Stimulated activated CD4-positive, alpha-beta T cell treated with anti-CD3 and anti-CD28 coated beads, Interleukin-15, amount 100 ng/mL, for 48 hours (primary cell): ENCODE data around the gene SLC44A1.
A peak's percentile ranks its signal among the peaks of the same experiment; 100 is the strongest.

ENCODE experiments used
- DNase-seq, 2 donors: peaks; one replicate each; pipeline ENCODE4 v3.0.0-alpha.2; 2020; ENCODE audit warnings: low read depth in 2 of 2

Gene SLC44A1

DNA sequence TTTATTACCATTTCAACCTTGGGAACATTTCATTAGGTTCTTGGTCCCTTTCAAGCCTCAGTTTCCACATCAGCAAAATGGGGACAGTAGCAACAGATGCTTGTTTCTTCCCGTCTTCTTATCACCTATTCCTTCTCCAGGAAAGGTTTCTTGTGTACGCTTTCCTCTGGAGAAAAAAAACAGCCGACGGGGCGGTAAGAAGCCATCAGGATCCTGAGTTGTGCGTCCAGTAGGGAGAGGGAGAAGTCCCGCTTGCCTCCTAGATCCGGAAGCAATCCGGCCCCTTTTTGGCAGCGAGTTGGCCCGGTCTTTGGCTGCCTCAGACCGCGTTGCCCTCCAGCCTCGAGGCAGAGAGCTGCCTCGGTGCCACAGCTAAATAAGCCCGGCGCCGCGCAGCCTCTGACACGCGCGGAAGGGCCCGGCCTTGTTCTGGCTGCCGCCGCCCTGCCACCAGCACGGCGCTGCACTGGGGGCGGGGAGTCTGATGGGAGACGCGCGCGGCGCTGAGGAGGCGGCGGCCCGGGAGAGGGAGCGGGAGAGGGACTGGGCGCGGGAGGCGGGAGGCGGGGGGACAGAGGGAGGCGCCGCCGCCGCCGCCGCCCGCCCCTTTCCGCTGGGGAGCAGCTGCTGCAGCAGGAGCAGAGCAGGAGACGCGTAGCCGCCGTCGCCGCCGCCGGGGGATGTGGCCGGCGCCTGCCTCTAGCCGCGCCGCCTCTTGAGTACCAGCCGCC is at the start of gene SLC44A1:
Gene SLC44A1 (plus strand): TSS at position 649 of the 731 bp plus-strand sequence. CDS start 218 bp downstream, outside the sequence.
- DNase-seq = peak; percentile 86 to 88

DNA sequence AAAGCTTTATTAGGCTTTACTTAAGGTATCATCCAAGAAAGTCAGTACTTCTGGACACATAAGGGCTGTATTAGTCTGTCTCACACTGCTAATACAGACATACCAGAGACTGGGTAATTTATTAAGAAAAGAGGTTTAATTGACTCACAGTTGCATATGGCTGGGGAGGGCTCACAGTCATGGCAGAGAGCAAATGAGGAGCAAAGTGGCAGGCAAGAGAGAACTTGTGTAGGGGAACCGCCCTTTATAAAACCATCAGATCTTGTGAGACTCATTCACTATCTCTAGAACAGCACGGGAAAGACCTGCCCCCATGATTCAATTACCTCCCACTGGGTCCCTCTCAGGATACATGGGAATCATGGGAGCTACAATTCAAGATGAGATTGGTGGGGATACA is 49.2 kb upstream of the SLC44A1 start:
- DNase-seq = no peak

DNA sequence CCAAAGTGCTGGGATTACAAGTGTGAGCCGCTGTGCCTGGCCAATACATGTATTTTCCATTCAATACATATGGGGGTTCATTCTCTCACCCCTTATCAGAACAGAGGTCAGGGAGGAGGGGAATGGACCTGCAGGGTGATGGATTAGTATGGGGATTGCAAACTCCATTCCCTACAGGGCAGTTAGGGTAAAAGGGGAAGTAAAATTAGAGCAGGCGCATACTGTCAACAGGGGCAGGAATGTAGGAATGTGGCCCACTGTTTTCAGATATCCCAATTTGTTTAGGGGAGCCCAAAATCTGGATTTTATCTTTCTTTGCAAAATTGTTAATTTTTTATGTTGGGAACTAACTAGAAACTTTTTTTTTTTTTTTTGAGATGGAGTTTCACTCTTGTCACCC is 46.4 kb upstream of the SLC44A1 start:
- no peak for DNase-seq

DNA sequence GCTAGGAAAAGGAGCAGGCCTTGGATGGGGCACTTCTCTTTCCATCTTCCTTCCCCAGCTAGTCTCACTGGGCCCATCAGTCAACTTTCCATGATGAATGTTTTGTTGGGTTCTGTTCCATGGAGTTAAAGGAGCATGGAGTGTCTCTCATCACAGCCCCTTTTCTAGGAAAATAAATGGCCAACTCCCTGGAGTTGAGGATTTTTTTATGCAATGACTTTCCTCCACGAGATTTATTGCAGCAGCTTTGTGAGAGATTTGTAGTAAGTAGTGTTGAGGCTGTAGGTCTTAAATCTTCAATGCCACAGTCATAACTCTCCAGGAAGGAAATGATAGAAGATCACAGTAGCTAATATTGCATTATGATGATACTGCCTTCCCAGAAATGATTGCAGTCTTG is 45.6 kb upstream of the SLC44A1 start:
- no peak for DNase-seq

DNA sequence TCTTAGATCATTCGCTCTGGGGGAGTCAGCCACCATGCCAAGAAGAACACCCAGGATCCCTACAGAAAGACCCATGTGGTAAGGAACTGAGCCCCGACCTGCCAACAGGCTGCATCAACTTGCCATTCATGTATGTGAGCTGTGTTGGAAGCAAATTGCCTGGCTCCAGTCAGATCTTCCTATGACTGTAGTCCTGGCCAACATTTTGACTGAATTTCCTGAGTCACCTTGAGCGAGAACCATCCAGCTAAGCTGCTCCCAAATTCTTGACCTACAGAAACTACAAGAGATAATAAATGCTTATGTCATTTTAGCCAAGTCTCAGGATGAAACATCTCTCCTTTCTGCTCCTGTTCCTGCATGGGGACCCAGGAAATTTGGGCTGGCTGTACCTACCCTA is 40.0 kb upstream of the SLC44A1 start:
- no peak for DNase-seq

DNA sequence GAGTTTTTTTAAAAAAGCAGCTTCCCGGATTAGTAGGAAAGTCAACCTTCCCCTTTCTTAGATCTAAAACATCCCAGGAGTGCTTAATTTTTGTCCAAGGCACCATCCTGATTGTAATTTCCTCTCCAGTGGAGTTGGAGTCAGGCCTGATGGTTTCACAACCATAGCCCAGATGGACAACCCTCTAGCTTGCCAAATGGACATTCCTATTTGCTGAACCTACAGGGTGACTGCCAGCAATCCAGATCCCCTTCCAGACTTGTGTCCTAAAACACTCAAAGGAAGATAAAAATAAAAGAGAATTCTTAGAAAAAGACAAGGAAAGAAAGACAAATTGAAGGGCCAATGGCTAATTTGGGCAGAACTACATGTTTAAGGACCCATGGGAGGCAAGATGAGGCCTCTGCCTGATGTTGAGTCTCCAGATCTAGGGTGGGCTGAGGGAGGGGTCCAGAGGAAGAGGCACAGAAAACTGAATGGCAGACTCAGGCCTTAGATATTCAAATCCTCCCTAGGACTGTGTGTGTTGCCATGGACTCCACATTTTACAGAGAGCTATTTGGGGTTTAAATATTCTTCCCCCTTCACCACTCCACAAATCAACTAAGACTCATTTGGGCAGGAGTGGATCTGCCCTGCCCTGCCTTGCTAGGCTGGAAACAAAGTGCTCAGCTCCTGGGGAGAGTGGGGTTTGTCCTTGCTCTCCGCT is 38.5 kb upstream of the SLC44A1 start:
- DNase-seq = no peak

DNA sequence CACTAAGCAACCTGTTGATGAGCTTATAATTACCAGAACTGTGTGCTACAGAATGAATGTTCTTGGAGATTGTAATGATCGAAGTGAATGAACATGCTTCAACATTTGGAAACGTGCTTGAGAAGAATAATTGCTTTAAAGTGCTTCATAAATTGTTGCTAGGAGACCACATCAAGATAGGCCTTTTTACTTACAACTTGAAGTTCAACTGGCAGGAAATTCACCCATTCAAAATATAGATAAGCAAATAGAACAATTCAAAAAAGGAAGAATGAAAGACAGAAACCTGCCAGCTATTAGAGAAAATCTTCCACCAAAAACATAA is 38.0 kb upstream of the SLC44A1 start:
- no peak for DNase-seq

DNA sequence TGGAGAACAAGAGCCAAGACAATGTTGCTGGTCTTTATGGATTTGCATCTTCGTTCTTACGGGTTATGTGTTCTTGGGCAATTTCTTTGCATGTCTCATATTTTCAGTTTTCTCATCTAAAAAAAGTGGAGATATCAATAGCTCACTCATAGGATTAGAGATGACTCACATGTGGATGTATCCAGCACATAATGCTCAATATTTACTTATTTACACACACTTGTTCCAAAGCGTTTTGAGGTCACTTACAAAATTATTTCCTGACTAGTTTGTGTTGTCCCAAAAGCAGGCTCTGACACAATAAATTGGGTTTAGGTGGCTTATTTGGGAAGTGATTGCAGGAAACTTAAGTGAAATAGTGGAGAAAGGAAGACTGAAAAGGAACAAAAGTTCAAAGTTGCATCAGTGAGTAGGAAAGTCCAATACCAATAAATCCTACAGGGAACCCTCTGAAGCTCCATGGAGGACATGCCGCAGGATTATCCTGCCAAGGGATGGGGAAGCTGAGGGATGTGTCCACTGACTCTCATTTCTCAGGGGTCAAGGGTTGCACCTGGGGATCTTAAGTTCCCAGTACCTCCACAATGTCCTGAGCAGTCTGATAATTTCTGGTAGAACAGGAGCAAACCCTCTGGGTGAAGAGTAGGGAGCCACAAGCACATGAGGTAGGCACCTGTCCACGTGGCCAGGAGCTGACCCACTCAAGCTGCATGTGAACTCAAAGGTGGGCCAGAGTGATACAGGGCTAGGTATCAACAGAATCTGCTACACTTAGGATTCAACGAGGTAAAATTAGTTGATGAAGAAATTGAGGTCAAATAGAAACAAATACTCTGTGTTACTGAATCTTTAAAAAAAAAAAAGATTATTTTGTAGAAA is 37.4 kb upstream of the SLC44A1 start:
- DNase-seq = no peak

DNA sequence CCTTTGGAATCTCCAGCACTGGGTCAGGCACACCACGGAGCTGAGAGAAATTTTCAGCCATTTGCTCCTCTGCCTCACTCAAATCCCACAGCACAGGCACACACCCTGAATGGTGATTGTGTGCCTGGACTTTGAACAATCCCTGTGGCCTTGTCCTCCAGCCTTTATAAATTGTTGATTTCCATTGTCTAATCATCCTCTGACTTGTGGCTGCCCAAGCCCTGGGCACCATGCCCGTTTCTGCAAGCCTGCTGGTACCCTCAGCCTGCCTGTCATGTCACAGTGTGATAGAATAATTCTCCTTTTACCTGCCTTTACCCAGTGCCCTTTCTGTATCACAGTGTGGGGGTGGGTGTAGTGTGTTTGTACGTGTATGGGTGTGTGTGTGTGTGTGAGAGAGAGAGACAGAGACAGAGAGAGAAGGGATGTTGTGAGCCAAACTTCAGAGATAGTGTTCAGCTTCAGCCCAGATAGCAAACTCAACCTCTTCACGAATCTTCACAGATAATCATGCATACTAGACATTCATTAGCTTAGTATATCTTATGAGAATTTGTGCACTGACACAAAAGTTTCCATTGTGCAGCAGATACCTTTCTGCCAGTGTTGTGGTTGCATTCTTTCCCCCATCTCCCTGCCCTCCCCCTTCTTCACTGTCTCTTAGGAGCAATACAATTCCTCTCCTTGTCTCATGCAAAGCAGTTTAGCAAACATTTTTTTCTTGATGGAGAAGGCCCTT is 27.8 kb upstream of the SLC44A1 start:
- DNase-seq = no peak

DNA sequence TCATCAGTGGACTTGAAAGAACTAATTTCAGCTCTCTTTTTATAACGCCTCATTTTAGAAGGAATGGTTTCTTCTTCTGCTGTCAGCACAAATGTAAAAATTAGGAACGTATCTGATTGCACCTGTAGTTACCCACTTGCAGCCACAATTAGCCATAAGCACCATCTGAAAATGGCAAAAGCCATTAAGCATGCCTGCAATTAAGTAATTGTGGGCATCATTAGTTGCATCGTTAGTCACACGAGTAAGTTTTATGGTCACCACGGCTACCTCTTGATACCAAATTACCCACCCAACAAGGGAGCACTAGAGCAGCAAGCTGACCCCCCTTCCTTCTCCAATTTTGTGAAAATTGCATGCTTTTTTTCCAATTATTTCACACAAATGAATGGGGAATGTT is 25.8 kb upstream of the SLC44A1 start:
- no peak for DNase-seq

DNA sequence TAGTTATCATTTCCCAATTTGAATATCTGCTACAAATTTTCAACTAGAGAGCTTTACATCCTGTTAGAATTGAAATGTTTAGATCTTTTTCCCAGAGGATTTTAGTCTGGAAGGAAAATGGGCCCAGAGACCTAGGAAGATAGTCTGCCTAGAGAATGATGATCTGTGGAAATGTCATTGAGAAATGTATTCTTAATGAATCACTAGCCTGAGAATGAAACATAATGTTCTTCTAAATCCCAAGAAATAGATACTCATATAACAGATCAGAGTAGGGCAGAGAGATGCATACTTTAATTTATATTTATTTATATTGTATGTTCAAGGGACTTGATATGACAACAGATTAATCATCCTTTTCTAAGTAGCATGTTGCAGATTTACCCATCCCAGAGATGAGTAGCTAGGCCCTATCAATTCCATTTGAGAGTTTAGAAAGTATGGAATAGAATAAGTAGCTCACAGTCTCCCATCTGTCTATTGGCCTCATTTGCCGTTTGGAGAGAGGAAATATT is 25.1 kb upstream of the SLC44A1 start:
- DNase-seq = no peak

DNA sequence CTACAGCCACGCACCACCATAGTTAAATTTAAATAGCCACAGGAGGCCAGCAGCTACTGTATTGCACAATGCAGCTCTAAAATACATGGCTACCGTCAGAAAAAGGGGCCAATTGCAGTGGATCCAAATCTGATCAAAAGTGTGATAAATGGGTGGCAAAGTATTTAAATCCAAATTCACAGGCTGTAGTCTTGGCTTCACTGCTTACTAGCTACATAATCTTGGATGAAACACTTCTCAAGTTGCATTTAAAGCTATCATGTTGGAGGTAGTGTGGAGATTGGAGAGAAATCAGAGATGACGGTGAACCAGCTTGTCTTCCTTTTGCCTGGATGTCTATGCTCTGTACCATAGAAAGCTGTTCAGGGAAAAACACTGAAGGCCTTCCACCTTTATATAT is 24.0 kb upstream of the SLC44A1 start:
- no peak for DNase-seq

DNA sequence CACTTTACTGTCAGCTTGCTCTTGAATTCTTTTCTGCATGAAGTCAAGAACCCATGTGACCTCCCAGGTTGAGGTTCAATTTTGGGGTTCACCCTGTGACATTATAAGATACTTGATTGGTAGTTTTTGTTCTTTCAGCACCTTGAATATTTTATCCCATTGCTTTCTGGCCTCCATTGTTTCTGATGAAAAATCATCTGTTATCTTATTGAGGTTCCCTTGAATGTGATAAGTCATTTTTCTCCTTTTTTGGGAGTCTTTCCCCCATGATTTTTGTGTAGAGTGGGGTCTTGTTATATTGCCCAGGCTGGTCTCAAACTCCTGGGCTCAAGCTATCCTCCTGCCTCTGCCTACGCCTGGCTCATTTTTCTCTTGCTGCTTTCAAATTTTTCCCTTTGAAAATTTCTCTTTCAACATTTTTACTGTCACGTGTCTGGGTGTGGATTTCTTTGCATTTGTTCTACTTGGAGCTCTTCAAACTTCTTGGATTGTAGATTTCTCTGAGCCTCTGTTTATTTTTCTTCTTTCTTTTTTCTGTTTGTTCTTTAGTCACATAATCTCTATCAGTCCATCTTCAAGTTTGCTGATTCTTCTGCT is 20.8 kb upstream of the SLC44A1 start:
- DNase-seq = no peak

DNA sequence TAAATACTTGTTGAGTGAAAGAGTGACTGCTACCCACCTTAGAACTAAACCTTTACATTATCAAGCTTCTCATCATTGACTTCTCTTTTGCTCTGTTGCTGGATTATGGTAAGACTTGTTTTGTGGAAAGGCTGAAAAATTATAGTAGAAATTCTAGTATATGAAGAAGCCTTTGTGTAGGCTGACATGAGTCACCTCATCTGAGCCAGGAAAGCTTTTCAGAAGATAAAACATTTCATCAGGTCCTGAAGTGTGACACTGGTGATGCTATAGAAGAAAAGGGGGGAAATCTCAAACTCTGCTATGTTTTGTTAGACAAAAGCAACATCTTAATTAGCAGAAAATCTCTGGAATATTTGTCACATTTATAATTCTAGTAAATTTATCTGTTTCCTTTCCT is 18.4 kb upstream of the SLC44A1 start:
- no peak for DNase-seq

DNA sequence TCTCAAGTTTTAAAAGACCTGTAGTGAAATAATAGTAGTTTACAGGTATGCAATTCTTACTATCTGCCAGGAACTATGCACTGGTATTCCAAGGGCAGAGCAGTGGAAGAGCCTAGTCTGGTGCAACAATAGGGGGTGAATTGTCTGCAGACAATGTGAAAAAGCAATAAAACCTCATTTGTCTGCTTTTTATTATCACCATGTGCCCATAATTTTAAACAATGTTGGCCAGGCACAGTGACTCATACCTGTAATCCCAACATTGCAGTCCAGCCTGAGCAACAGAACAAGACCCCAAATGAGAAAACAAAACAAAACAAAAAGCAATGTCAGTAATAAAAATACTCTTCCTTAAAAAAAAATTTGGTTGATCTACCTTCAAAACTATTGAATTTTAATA is 12.2 kb upstream of the SLC44A1 start:
- DNase-seq = no peak

DNA sequence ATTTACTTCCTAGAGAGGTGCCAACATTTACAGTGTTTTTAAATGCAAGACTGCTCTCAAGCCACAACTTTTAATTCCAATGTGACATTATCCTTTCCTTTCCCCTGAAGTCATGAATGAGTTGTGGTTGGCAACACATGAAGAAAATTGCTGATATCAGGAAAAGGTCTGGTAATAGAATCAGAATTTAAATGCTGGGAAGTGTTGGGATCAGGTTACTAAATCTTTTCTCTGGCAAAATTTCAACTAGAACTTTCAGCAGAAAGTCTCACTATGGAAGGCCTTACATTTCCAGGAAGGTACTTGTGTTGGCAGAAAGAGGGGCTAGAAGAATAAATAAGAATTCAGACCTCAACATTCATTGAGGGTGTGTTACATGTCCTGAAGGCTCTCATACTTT is 10.6 kb upstream of the SLC44A1 start:
- DNase-seq = no peak

DNA sequence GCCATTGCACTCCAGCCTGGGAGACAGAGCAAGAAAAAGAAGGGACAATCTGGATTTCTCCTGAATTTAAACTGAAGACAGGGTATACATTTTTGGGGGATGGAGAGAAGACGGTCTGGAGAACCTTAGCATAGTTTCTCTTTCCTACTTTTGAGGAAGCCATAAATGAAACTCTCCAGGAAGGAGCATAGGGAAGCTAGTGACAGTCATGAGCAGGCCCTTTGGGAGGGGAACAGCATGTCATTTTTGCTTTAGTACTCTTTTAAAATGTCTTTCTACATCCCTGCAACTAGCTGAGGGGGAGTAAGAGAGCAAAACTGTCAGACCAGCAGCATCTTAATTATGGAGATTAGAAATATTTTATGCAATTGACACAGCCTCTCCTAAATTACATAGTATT is 8.2 kb upstream of the SLC44A1 start:
- no peak for DNase-seq

DNA sequence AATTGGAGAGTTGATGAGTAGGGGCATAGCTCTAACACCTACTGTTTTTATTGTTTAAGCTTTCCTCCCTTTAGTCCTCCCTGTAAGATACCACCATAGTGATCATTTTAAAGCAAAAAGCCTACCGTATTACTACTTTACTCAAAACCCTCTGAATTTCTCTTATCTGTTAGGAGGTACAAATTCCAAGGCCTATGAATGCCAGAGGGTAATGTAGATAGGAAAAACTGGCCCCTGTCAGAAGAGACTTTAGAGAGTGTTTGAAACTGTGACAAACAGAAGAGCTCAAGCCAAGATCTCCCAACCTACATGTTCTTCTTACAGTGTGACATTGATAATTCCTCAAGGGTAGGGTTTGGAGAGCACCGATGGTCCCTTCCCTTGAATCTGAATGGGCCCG is 7.2 kb upstream of the SLC44A1 start:
- DNase-seq = no peak

DNA sequence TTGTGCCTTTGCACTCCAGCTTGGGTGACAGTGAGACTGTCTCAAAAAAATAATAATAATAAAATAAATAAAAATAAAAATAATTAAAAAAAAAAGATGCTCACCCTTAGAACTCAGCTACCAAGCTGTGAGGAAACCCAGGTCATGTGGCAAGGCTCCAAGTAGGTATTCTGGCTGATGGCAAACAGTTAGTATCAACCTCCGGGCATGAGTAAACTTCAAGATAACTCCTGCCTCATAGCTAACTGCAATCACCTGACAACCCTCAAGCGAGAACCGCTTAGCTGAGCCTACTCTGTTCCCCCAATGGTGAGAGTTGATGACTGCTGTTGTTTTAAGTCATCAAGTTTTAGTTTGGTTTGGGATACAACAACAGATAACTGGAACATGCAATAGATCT is 6.1 kb upstream of the SLC44A1 start:
- DNase-seq = no peak

DNA sequence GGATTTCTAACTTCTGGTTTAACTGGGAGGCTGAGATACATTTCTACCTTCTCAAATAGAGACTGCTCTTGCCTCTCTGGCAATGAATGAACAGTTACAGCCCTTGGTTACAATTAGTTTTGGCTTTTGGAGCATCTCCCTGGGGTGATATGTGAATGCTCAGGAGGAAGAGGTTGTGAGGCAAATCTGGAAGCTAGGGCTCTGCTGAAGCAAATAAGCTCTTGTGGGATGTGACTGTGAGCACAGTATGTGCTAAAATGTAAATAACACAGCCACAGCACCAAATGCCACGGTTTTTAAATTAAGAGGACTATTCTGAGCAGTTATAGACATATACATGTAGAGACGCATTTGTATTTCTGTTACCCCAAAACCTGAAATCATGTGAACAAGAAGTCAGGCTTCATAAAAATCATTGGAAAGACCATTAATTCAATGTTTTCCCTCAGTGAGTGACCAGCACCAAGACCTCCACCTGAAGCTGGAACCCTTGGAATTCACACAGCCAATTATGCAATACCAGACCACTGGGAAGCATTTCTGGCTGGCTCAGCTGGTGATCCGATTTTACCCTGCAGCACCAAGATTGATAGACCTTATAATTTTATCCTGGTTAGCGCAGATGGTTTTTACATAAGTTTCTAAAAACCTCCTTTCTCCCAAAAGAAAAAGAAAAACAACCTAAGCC is 3.0 kb upstream of the SLC44A1 start:
- DNase-seq = no peak

DNA sequence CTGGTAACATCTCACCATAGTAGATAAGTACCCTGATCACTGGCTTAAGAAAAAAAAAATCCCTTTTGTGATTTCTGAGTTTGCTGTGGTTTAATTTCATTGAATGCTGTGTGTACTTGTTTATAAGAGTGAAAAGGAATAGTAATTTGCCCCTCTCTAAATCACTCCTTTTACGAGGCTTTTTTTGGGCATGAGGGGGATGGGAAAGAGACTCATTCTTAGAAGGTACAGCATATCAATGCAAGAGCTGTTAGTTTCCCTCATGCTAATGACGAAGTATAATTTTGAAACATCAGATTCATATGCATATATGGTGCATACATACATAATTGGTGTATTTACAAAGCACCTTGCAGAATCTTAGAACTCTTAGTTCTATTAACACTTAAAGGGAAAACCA is 2.4 kb upstream of the SLC44A1 start:
- DNase-seq = no peak
